Sigmoid colon (tissue), 7 donors: Measurements from ENCODE around the gene PCDH12. TPM values are rescaled to one million over a fixed set of nuclear protein-coding genes. Genes with fewer than 3 reads are reported as not detected.

Experiments used
- DNase-seq: peaks from one replicate; pipeline ENCODE4 v3.0.0-alpha.2; 2019
- H3K27ac ChIP-seq, 4 donors: fragments of 200-600 bp; sonication (generic); one replicate each; pipeline ENCODE4 v1.5.1; 2016 to 2019; ENCODE audit warnings: mild to moderate bottlenecking in 1 of 4
- H3K27me3 ChIP-seq, 3 donors: fragments of 200-600 bp; sonication (generic); one replicate each; pipeline ENCODE4 v1.5.1; 2019; ENCODE audit warnings: mild to moderate bottlenecking in 1 of 3
- H3K36me3 ChIP-seq, 4 donors: fragments of 200-600 bp; sonication (generic); one replicate each; pipeline ENCODE4 v1.5.1; 2016 to 2019
- H3K4me1 ChIP-seq, 4 donors: fragments of 200-600 bp; sonication (generic); one replicate each; pipeline ENCODE4 v1.5.1; 2017 to 2019
- H3K4me3 ChIP-seq, 4 donors: fragments of 200-600 bp; sonication (generic); one replicate each; pipeline ENCODE4 v1.5.1; 2017 to 2019; ENCODE audit warnings: mild to moderate bottlenecking in 2 of 4, moderate library complexity in 1 of 4
- H3K9me3 ChIP-seq, 4 donors: fragments of 200-600 bp in 3 of 4; sonication (generic) in 3 of 4; one replicate each; pipeline versions ENCODE4 v1.5.1 to v1.6.1; 2013 to 2019
- EP300 ChIP-seq, 4 donors: sonication (generic); formaldehyde crosslinking; IDR thresholded peaks; one replicate each; pipeline ENCODE4 v1.6.1; 2017; ENCODE audit warnings: antibody characterized with exemption in 4 of 4
- POLR2A ChIP-seq, 2 donors: fragments of 450-650 bp; IDR thresholded peaks; one replicate each; pipeline ENCODE4 v1.6.1; 2016; ENCODE audit warnings: antibody characterized with exemption in 2 of 2, mild to moderate bottlenecking in 2 of 2, moderate library complexity in 2 of 2
- POLR2AphosphoS5 ChIP-seq, 4 donors: sonication (generic); formaldehyde crosslinking; IDR thresholded peaks; one replicate each; pipeline ENCODE4 v1.6.1; 2017; ENCODE audit warnings: antibody characterized with exemption in 4 of 4
- WGBS, 2 donors: extraction: QIAGEN DNeasy Blood & Tissue Kit; methylation state at CpG; one replicate each; pipeline ENCODE4 v1.1.7; 2013; 5-methylcytosine and 5-hydroxymethylcytosine counted together
- intact Hi-C: fragments of 100-400 bp; cut with DNase I; formaldehyde crosslinking; loops from one replicate; pipeline ENCODE4 v1.15.1; 2023
- polyA plus RNA-seq, 3 donors: library from polyadenylated mRNA; stranded (reverse); fragments of 200-250 nt; gene quantifications; one replicate each; pipeline ENCODE4 v1.2.3, GENCODE V29; 2013
- total RNA-seq, 4 donors: library from RNA; depleted of rRNA; stranded (reverse); fragments of >200 nt; gene quantifications; one replicate each; pipeline ENCODE4 v1.1.0, GENCODE V29; 2016
- TF ChIP-seq, protein P1 (sequence below), 4 experiments: fragments of 450-650 bp in 3 of 4; fragments of 200-600 bp in 1 of 4; IDR thresholded peaks; one replicate each; pipeline ENCODE4 v1.5.1; 2016 to 2019; ENCODE audit warnings: antibody characterized with exemption in 4 of 4, mild to moderate bottlenecking in 3 of 4, moderate library complexity in 2 of 4
- donor health status: healthy with polysubstance abuse.
- donor health status: Bipolar disorder and iron deficiency.
- donor health status: healthy.

PCDH12 gene
- total and polyA plus RNA-seq, 7 donors: 0.23 to 6.2 (median 0.69) TPM

DNA sequence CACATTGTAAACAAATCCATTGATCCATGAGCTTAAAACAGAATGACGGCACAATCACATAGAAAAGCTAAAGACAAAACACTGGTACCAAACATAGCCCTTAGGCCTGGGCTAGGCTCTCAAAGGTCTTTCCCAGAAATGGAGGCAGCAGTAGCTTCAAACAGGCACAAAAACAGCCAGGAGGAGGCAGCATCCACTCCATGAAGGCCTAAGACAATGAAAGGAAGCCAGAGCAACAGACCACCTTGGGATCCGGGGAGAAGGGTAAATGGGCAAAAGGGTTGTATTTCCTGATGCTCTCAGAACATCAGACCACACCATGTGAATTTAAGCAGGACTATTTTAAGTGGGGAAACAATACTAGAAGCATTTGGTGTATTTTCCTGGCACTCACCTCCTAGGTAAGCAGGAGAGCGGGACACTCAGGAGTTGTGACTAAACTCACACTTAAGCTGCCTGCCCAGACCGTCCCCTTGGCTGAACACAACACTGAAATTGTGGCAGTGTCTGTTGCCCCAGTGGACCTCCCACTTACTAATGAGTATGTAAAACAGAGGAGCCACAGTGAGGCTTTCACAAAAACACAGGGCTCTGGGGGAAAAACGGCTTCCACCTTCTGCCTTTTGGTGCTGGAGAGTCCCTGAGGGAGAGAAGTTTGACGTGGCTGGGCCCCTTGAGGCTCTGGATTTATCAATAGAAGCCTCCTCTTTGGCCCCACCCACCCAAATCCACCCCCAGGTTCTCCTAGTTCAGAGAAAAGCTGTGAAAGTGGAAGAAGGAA is 42.9 kb upstream of the PCDH12 start:
- Histone ChIP-seq H3K4me3 (no peak overlapping the region), H3K9me3 (no peaks in the 10 kb centered on the region), H3K27me3 (no peaks in the 10 kb centered on the region), H3K27ac (no peak overlapping the region), H3K36me3 (peaks cover 0 to 78% (median 21%) of the 10 kb centered on the region in 4 donors), H3K4me1 (no peaks in the 10 kb centered on the region)
- 80 to 83% methylated on average over 6 of the region's 6 CpGs for WGBS, 2 donors
- intact Hi-C loops: no loop called here
- TF ChIP-seq, protein P1, sequence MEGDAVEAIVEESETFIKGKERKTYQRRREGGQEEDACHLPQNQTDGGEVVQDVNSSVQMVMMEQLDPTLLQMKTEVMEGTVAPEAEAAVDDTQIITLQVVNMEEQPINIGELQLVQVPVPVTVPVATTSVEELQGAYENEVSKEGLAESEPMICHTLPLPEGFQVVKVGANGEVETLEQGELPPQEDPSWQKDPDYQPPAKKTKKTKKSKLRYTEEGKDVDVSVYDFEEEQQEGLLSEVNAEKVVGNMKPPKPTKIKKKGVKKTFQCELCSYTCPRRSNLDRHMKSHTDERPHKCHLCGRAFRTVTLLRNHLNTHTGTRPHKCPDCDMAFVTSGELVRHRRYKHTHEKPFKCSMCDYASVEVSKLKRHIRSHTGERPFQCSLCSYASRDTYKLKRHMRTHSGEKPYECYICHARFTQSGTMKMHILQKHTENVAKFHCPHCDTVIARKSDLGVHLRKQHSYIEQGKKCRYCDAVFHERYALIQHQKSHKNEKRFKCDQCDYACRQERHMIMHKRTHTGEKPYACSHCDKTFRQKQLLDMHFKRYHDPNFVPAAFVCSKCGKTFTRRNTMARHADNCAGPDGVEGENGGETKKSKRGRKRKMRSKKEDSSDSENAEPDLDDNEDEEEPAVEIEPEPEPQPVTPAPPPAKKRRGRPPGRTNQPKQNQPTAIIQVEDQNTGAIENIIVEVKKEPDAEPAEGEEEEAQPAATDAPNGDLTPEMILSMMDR (IDR thresholded peaks at IDR 0.05): peak in 1 of 4 experiments; percentile 18
- no peak for TF ChIP-seq POLR2AphosphoS5 (IDR thresholded peaks at IDR 0.05)
- DNase-seq: no peak

DNA sequence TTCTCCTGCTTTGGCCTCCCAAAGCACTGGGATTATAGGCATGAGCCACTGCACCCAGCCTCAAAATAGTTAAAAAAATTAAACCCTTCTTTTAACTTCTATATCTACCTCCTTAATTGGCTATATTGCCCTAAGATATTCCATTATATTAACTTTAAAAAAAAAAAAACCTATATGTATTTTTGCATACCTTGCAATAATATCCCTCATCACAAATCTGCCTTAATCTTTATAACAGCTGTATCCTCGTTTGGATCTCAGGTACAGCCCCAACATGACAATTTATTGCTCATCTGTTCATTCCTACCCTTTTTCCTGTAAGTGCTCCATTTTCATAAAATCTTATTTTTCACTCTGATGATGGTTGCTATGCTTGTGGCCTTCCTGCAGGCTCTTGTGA is 42.2 kb upstream of the PCDH12 start:
- 36 to 68% methylated on average over 1 of the region's 1 CpG for WGBS, 2 donors
- intact Hi-C loops: no loop called here
- Histone ChIP-seq H3K4me1 (no peaks in the 10 kb centered on the region), H3K36me3 (peaks cover 0 to 71% (median 21%) of the 10 kb centered on the region in 4 donors), H3K27ac (no peak overlapping the region), H3K27me3 (no peaks in the 10 kb centered on the region), H3K4me3 (no peak overlapping the region), H3K9me3 (no peaks in the 10 kb centered on the region)
- TF ChIP-seq EP300 (IDR thresholded peaks at IDR 0.05): no peak
- no peak for TF ChIP-seq POLR2A (IDR thresholded peaks at IDR 0.05)
- no peak for TF ChIP-seq POLR2AphosphoS5 (IDR thresholded peaks at IDR 0.05)
- TF ChIP-seq, protein P1 (IDR thresholded peaks at IDR 0.05): no peak
- no peak for DNase-seq

DNA sequence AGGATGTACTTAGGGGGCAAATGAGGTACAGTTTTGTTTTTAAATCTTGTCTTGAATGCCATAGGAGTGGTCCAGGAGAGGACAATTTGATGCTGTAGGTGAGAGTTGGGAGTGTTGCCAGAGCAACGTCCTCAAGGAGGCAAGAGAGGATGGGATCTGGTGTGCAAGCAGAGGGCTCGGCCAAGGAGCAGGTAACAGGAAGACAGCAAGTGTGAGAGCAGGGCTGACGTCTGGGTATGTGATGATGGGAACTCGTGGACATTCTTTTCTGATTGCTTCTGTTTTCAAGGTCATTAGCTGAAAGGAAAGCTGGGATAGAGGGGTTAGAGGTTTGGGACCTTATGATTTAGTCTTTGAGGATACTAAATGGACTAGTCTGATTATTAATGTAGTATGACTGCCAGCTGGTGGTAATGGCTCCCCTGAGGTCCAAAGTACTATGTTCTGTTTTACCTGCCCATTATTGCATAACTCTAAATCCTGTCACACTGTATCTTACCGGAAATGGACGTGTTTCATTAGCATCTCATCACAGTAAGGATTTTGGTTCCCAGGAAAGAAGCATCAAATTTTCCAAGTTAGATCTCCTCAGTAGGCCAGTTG is 39.5 kb upstream of the PCDH12 start:
- Histone ChIP-seq H3K27ac (no peak overlapping the region), H3K9me3 (no peaks in the 10 kb centered on the region), H3K4me3 (no peak overlapping the region), H3K27me3 (no peaks in the 10 kb centered on the region), H3K4me1 (peaks cover 0 to 5% (median 0%) of the 10 kb centered on the region in 4 donors), H3K36me3 (peaks cover 0 to 58% (median 15%) of the 10 kb centered on the region in 4 donors)
- whole genome bisulfite sequencing, 2 donors: 59 to 64% methylated on average over 6 of the region's 6 CpGs
- intact Hi-C loops: loop anchor here (10.0 kb wide), 1 partner anchor 547 kb away; no protein-coding TSS in a partner anchor
- no peak for DNase-seq
- TF ChIP-seq POLR2A (IDR thresholded peaks at IDR 0.05): no peak
- no peak for TF ChIP-seq POLR2AphosphoS5 (IDR thresholded peaks at IDR 0.05)
- TF ChIP-seq EP300 (IDR thresholded peaks at IDR 0.05): no peak
- TF ChIP-seq, protein P1 (IDR thresholded peaks at IDR 0.05): no peak

GRCh38 chr5:141995656-141996055 is 37.7 kb upstream of the PCDH12 start:
- no peaks in the 10 kb centered on the region for H3K9me3 ChIP-seq
- 94 to 97% methylated on average over 3 of the region's 3 CpGs for WGBS, 2 donors
- DNase-seq: no peak
- intact Hi-C loops: loop anchor here (10.0 kb wide), 1 partner anchor 549 kb away; no protein-coding TSS in a partner anchor
- no peak overlapping the region for H3K27ac ChIP-seq
- H3K4me3 ChIP-seq: no peak overlapping the region
- no peaks in the 10 kb centered on the region for H3K27me3 ChIP-seq
- H3K36me3 ChIP-seq: peaks cover 0 to 54% (median 10%) of the 10 kb centered on the region in 4 donors
- peaks cover 0 to 5% (median 0%) of the 10 kb centered on the region in 4 donors for H3K4me1 ChIP-seq
- TF ChIP-seq EP300 (IDR thresholded peaks at IDR 0.05) (no peak), POLR2A (IDR thresholded peaks at IDR 0.05) (no peak), POLR2AphosphoS5 (IDR thresholded peaks at IDR 0.05) (no peak)
- TF ChIP-seq, protein P1 (IDR thresholded peaks at IDR 0.05): no peak
